ENCODE results near the gene COX6A1. TPM values are rescaled to one million over a fixed set of nuclear protein-coding genes. Genes with fewer than 3 reads are reported as not detected.

The COX6A1 gene
- total and polyA plus RNA-seq, 2 of the 13 experiments (the other 11 are each of a cell fraction or from before 2014, with no cell fraction given), result 542 to 673 TPM

GRCh38 chr12:120437735-120438494, at the start of gene COX6A1 (continued):
- TF ChIP-seq ZNF275 (CRISPR knock-in tag; IDR thresholded peaks at IDR 0.05; ENCODE audit: borderline replicate concordance) (0 out of 2 replicates have a peak, but pooled peaks have one; percentile 27), ZBTB8A (CRISPR knock-in tag; IDR thresholded peaks at IDR 0.05; ENCODE audit: borderline replicate concordance, low read depth) (no peak), ATRX (CRISPR knock-in tag; IDR thresholded peaks at IDR 0.05; ENCODE audit: borderline replicate concordance) (no peak), ETV6 (CRISPR knock-in tag; conservative IDR thresholded peaks at IDR 0.05) (0 out of 2 replicates have a peak, but pooled peaks have one; percentile 52), ZNF142 (CRISPR knock-in tag; IDR thresholded peaks at IDR 0.05) (no peak), FOXO4 (CRISPR knock-in tag; conservative IDR thresholded peaks at IDR 0.05) (no peak), KDM3A (CRISPR knock-in tag; IDR thresholded peaks at IDR 0.05; ENCODE audit: low read depth) (peak; percentile 67; the same call in 1 of the 2 replicates), ZNF790 (CRISPR knock-in tag; IDR thresholded peaks at IDR 0.05; ENCODE audit: borderline replicate concordance) (no peak; the same call in 1 of the 2 replicates), ZNF292 (CRISPR knock-in tag; IDR thresholded peaks at IDR 0.05; ENCODE audit: borderline replicate concordance, low read depth) (no peak), SKI (IDR thresholded peaks at IDR 0.05; ENCODE audit: partially characterized antibody) (no peak), NFATC3 (CRISPR knock-in tag; IDR thresholded peaks at IDR 0.05) (no peak), ZNF441 (CRISPR knock-in tag; IDR thresholded peaks at IDR 0.05; ENCODE audit: borderline replicate concordance) (no peak), SMARCE1 (IDR thresholded peaks at IDR 0.05; ENCODE audit: borderline replicate concordance) (no peak), ZNF225 (CRISPR knock-in tag; IDR thresholded peaks at IDR 0.05) (0 out of 2 replicates have a peak, but pooled peaks have one; percentile 47), ZSCAN9 (CRISPR knock-in tag; IDR thresholded peaks at IDR 0.05; ENCODE audit: borderline replicate concordance) (peak; percentile 49; the same call in 1 of the 2 replicates), ZNF616 (CRISPR knock-in tag; IDR thresholded peaks at IDR 0.05; ENCODE audit: low read depth) (no peak), SSRP1 (CRISPR knock-in tag; IDR thresholded peaks at IDR 0.05) (no peak), RBM22 (optimal IDR thresholded peaks at IDR 0.05; ENCODE audit: low read length) (no peak), ZNF703 (CRISPR knock-in tag; IDR thresholded peaks at IDR 0.05; ENCODE audit: borderline replicate concordance) (no peak), NCOA1 (CRISPR knock-in tag; IDR thresholded peaks at IDR 0.05) (no peak), MEIS2 (CRISPR knock-in tag; IDR thresholded peaks at IDR 0.05) (no peak), MEIS1 (CRISPR knock-in tag; IDR thresholded peaks at IDR 0.05; ENCODE audit: borderline replicate concordance) (no peak)

Data from HepG2 (cell line).